Endodermal cell (in vitro differentiated cells): ENCODE measurements around the gene SAMD8. TPM values are rescaled to one million over a fixed set of nuclear protein-coding genes. Genes with fewer than 3 reads are reported as not detected.
"Not testable (repeated sequence)": the region's sequence is repeated elsewhere in the genome, so short reads cannot be mapped to it uniquely, and the experiment has no call there.

Source experiments
- DNase-seq: peaks from one replicate; pipeline ENCODE4 v3.0.0-alpha.2; 2017
- H3K27ac ChIP-seq: 2 replicates; pipeline ENCODE4 v1.5.1; 2013; ENCODE audit warnings: mild to moderate bottlenecking, low read depth, low read length, moderate library complexity
- H3K27me3 ChIP-seq: 2 replicates; pipeline ENCODE4 v1.6.1; 2013; ENCODE audit warnings: mild to moderate bottlenecking, low read length, moderate library complexity; ENCODE audit not compliant: insufficient read depth, control insufficient read depth, poor library complexity, severe bottlenecking
- H3K36me3 ChIP-seq: 2 replicates; pipeline ENCODE4 v1.7.0; 2013; ENCODE audit warnings: mild to moderate bottlenecking, low read length, moderate library complexity; ENCODE audit not compliant: control insufficient read depth, insufficient read depth
- H3K4me1 ChIP-seq: one replicate; pipeline ENCODE4 v1.7.0; 2013; ENCODE audit warnings: low read length; ENCODE audit not compliant: control insufficient read depth, insufficient read depth
- H3K4me3 ChIP-seq: 2 replicates; pipeline ENCODE4 v1.5.1; 2013; ENCODE audit warnings: mild to moderate bottlenecking, low read length, moderate library complexity
- H3K9ac ChIP-seq: 2 replicates; pipeline ENCODE4 v1.6.1; 2013; ENCODE audit warnings: mild to moderate bottlenecking, low read length, moderate library complexity; ENCODE audit not compliant: poor library complexity, severe bottlenecking; ENCODE audit errors: extremely low read depth
- H3K9me3 ChIP-seq: 2 replicates; pipeline ENCODE4 v1.6.1; 2013; ENCODE audit warnings: mild to moderate bottlenecking, low read length, moderate library complexity; ENCODE audit not compliant: control insufficient read depth
- H3K27ac Mint-ChIP-seq: 2 replicates; pipeline ENCODE4 v1.8.0; 2020; ENCODE audit warnings: mixed read lengths
- H3K27me3 Mint-ChIP-seq: 2 replicates; pipeline ENCODE4 v1.8.0; 2021; ENCODE audit warnings: mild to moderate bottlenecking, mixed read lengths; ENCODE audit not compliant: insufficient read depth
- H3K36me3 Mint-ChIP-seq: 2 replicates; pipeline ENCODE4 v1.8.0; 2020; ENCODE audit warnings: low read depth, mixed read lengths
- H3K4me1 Mint-ChIP-seq: 2 replicates; pipeline ENCODE4 v1.8.0; 2020; ENCODE audit warnings: mixed read lengths
- H3K4me3 Mint-ChIP-seq: 2 replicates; pipeline ENCODE4 v1.8.0; 2020; ENCODE audit warnings: mild to moderate bottlenecking, moderate library complexity, mixed read lengths
- H3K9me3 Mint-ChIP-seq: 2 replicates; pipeline ENCODE4 v1.8.0; 2020; ENCODE audit warnings: mild to moderate bottlenecking, mixed read lengths
- WGBS, 2 experiments: methylation state at CpG; one replicate each; pipeline versions ENCODE4 v1.1.5 to v1.1.7; 2013; ENCODE audit warnings: missing lambda C conversion rate in 2 of 2, mixed read lengths in 1 of 2; ENCODE audit not compliant: insufficient coverage in 1 of 2, insufficient read length in 1 of 2; 5-methylcytosine and 5-hydroxymethylcytosine counted together
- total RNA-seq, 2 donors: library from RNA; stranded (reverse); fragmentation: NEBNext Ultra II Directional in 1 of 2; extraction: Animal tissue kit (Norgen Biotek cat#: 25700) in 1 of 2; gene quantifications; 2 replicates in 1 of 2; 3 replicates in 1 of 2; pipeline ENCODE4 v1.2.1, GENCODE V29; 2021
- TF ChIP-seq, protein P1 (sequence below): fragments of 200-600 bp; sonication (generic); conservative IDR thresholded peaks from 2 replicates; pipeline ENCODE4 v1.5.0; 2021; ENCODE audit warnings: antibody characterized with exemption, mild to moderate bottlenecking

SAMD8 gene
- total RNA-seq, 2 donors from 2014 or later: 25.9 to 31.7 TPM

DNA sequence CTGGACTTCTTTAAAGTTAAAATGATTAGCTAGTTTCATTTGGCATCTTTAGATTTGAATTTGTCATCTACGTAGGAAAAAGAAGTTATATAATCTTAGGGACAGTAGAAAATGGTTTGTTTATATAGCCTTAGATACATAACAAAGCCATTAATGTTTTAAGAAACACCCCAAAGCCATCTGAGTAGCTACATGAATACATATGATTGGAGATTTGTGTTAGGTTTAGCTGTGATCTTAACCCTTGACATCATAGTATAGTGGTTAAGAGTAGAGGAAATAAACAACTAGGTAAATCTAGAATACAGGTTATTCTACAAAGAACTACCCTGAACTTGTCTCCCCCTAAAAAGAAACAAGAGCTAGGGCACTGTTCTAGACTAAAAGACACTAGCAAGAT, 18.1 kb downstream of the SAMD8 start:
- Mint-ChIP-seq H3K9me3 (peaks cover 9% of the 10 kb centered on the region), H3K27ac (no peak overlapping the region), H3K36me3 (peaks cover 20% of the 10 kb centered on the region), H3K4me3 (no peak overlapping the region), H3K27me3 (no peaks in the 10 kb centered on the region), H3K4me1 (peaks cover 6% of the 10 kb centered on the region)
- WGBS, 2 experiments: 88% methylated on average over 1 of the region's 1 CpG; no CpG with 5 or more reads in 1 of the 2 experiments
- TF ChIP-seq, protein P1, sequence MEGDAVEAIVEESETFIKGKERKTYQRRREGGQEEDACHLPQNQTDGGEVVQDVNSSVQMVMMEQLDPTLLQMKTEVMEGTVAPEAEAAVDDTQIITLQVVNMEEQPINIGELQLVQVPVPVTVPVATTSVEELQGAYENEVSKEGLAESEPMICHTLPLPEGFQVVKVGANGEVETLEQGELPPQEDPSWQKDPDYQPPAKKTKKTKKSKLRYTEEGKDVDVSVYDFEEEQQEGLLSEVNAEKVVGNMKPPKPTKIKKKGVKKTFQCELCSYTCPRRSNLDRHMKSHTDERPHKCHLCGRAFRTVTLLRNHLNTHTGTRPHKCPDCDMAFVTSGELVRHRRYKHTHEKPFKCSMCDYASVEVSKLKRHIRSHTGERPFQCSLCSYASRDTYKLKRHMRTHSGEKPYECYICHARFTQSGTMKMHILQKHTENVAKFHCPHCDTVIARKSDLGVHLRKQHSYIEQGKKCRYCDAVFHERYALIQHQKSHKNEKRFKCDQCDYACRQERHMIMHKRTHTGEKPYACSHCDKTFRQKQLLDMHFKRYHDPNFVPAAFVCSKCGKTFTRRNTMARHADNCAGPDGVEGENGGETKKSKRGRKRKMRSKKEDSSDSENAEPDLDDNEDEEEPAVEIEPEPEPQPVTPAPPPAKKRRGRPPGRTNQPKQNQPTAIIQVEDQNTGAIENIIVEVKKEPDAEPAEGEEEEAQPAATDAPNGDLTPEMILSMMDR: no peak
- Histone ChIP-seq H3K4me1 (no peaks in the 10 kb centered on the region), H3K9ac (no peak overlapping the region), H3K27ac (no peak overlapping the region), H3K4me3 (no peak overlapping the region), H3K9me3 (peaks cover 5% of the 10 kb centered on the region), H3K36me3 (peaks cover 30% of the 10 kb centered on the region), H3K27me3 (no peaks in the 10 kb centered on the region)
- no peak for DNase-seq

DNA sequence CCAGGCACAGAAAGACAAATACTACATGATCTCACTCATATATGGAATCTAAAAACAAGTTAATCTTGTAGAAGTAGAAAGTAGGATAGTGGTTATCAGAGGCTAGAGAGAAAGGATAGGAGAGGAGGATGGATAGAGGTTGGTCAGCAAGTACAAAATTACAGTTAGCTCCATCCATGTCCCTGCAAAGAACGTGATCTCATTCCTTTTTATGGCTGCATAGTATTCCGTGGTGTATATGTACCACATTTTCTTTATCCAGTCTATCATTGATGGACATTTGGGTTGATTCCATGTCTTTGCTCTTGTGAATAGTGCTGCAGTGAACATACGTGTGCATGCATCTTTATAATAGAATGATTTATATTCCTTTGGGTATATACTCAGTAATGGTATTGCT, 22.2 kb downstream of the SAMD8 start:
- not testable (repeated sequence) for H3K4me1 ChIP-seq, H3K4me1 Mint-ChIP-seq, DNase-seq, H3K4me3 Mint-ChIP-seq, H3K4me3 ChIP-seq, H3K9me3 Mint-ChIP-seq, H3K27ac ChIP-seq, H3K27me3 ChIP-seq, H3K9me3 ChIP-seq, H3K9ac ChIP-seq, H3K27ac Mint-ChIP-seq, H3K36me3 Mint-ChIP-seq, H3K27me3 Mint-ChIP-seq
- WGBS, 2 experiments: 74% methylated on average over 3 of the region's 3 CpGs
- peaks cover 11% of the 10 kb centered on the region for H3K36me3 ChIP-seq

DNA sequence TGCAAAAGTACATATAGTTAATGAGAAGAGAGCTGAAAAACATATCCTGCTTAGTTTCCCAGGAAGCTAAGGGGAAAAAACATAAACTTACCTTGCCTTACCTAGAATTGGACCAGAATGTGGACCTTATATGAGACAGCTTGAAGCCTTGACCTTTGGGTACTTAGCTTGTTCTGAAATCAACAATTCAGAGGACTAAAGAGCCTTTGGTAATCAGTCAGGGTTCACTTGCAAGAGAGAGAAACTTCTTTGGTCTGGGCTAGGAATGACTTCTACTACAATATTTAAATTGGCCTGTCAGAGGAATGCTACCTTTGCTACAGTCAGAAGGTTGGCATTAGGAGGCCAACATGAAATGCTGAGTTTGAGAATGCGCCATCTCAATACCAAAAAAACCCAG, 24.9 kb downstream of the SAMD8 start:
- peaks cover 5% of the 10 kb centered on the region for H3K36me3 ChIP-seq
- TF ChIP-seq, protein P1: no peak
- H3K4me3 ChIP-seq: no peak overlapping the region
- H3K27ac Mint-ChIP-seq: no peak overlapping the region
- peaks cover 16% of the 10 kb centered on the region for H3K4me1 Mint-ChIP-seq
- no peaks in the 10 kb centered on the region for H3K27me3 Mint-ChIP-seq
- H3K27ac ChIP-seq: no peak overlapping the region
- no peak overlapping the region for H3K4me3 Mint-ChIP-seq
- peaks cover 10% of the 10 kb centered on the region for H3K36me3 Mint-ChIP-seq
- peaks cover 12% of the 10 kb centered on the region for H3K9me3 ChIP-seq
- 79 to 100% methylated on average over 1 of the region's 1 CpG for WGBS, 2 experiments
- no peak overlapping the region for H3K9ac ChIP-seq
- H3K4me1 ChIP-seq: no peaks in the 10 kb centered on the region
- no peak for DNase-seq
- H3K27me3 ChIP-seq: no peaks in the 10 kb centered on the region
- H3K9me3 Mint-ChIP-seq: peaks cover 9% of the 10 kb centered on the region
